Measurements from ENCODE around the gene HDAC4. TPM values are rescaled to one million over a fixed set of nuclear protein-coding genes. Genes with fewer than 3 reads are reported as not detected.

The HDAC4 gene
- total and polyA plus RNA-seq, 8 donors = 1.7 to 98.8 (median 24.5) TPM

DNA sequence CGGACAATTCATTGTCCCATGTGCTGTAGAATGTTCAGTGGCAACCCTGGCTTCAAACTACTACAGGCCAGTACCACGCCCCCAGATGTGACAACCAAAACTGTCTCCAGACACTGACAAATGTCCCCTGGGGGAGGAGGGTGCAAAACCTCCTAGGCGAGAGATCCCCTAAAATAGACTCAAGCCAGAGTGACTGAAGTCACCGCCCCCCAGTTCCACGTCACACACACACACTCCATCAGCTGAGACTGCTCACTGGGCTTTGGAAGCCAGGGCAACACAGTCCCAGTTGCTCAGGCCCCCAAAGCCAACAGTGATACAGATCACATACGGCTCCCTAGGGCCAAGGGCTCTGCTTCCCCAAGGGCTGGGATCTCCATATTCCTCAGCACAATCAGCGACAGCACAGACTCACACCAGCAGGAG lies 19.1 kb downstream of the HDAC4 start:
- peak in 1 of 2 donors; percentile 24 for DNase-seq
- WGBS, 5 donors = 75 to 90% (median 88%) methylated on average over 7 of the region's 7 CpGs
- intact Hi-C loops (cut with DNase I; ENCODE audit: low total_unique reads) = no loop called here
- Histone ChIP-seq H3K36me3 (peaks cover 0 to 19% (median 12%) of the 10 kb centered on the region in 4 donors), H3K9me3 (no peaks in the 10 kb centered on the region), H3K27ac (no peak overlapping the region), H3K27me3 (no peaks in the 10 kb centered on the region), H3K4me3 (no peak overlapping the region), H3K4me1 (peaks cover 0 to 21% (median 10%) of the 10 kb centered on the region in 4 donors)
- TF ChIP-seq, protein P1, sequence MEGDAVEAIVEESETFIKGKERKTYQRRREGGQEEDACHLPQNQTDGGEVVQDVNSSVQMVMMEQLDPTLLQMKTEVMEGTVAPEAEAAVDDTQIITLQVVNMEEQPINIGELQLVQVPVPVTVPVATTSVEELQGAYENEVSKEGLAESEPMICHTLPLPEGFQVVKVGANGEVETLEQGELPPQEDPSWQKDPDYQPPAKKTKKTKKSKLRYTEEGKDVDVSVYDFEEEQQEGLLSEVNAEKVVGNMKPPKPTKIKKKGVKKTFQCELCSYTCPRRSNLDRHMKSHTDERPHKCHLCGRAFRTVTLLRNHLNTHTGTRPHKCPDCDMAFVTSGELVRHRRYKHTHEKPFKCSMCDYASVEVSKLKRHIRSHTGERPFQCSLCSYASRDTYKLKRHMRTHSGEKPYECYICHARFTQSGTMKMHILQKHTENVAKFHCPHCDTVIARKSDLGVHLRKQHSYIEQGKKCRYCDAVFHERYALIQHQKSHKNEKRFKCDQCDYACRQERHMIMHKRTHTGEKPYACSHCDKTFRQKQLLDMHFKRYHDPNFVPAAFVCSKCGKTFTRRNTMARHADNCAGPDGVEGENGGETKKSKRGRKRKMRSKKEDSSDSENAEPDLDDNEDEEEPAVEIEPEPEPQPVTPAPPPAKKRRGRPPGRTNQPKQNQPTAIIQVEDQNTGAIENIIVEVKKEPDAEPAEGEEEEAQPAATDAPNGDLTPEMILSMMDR (IDR thresholded peaks at IDR 0.05) = no peak
- no peak for TF ChIP-seq EP300 (IDR thresholded peaks at IDR 0.05)
- TF ChIP-seq POLR2A (IDR thresholded peaks at IDR 0.05) = no peak
- TF ChIP-seq POLR2AphosphoS5 (IDR thresholded peaks at IDR 0.05) = no peak

DNA sequence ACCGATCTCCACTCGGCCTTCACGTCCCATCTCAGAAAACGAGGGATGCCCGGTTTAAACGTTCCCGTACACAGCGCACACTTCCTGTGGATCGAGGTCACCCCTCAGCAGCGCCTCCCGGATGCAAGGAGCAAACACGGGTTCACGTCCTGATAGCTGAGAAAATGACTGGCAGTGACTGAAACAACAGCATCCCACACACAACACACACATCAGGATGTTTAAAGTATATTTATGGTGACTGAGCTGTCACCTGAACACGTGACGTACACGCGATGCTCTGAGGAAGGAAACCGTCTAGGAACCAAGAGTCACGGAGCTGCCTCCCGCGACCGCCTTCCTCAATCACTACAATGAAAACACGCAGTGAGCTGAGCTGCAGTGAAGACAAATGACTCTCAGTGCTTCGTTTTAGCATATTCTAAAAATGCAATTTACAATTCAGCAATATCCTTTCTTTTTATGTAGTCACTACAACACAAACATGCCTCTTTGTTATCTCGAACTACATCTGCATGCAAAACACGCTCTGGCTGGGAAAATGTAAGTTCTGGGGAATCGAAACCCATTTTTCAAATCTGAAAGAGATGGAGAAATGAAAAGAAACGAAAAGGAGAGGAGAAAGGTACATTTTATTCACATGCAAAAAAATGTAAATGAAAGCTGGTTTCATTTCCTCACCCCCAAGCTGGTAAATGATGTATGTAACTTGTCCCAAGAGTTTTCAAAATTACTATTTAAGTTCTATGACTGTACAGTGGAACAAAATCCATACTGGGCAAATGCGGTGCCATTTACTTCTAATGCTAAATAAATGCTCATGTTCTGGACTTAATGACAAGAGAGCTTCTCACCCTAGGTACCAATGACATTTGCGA lies 19.8 kb downstream of the HDAC4 start:
- Histone ChIP-seq H3K4me3 (no peak overlapping the region), H3K27ac (no peak overlapping the region), H3K27me3 (no peaks in the 10 kb centered on the region), H3K9me3 (no peaks in the 10 kb centered on the region), H3K36me3 (peaks cover 0 to 19% (median 9%) of the 10 kb centered on the region in 4 donors), H3K4me1 (peaks cover 0 to 21% (median 10%) of the 10 kb centered on the region in 4 donors)
- peak in 1 of 2 donors; percentile 78 for DNase-seq
- TF ChIP-seq EP300 (IDR thresholded peaks at IDR 0.05) (no peak), POLR2AphosphoS5 (IDR thresholded peaks at IDR 0.05) (no peak), POLR2A (IDR thresholded peaks at IDR 0.05) (no peak)
- TF ChIP-seq, protein P1 (IDR thresholded peaks at IDR 0.05) = no peak
- 68 to 79% (median 71%) methylated on average over 30 of the region's 30 CpGs for WGBS, 5 donors
- intact Hi-C loops (cut with DNase I; ENCODE audit: low total_unique reads) = no loop called here

DNA sequence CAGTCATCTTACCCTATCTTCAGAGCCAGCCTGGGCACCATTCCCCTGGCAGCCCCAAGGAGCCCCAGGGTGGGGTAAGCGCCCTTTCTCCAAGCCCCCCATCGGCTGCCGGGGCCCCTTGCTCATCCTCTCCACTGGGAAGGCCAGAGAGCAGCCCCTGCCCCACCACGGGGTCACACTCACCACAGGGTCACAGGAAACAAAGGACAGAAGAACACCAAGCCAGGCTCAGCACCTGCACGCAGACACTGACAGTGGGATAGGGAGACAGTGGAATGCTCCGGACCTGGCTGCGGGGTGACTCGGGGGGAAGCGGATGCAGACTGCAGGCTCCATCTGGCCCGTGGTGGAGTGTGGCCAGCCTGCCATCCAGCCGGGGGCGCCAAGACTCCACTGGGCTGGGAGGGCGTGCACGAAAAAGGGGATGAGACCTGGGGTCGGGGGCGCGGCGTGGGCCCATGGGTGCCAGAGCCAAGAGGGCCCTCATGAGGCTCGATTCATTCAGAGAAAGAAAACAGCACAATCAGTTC lies 21.1 kb downstream of the HDAC4 start:
- Histone ChIP-seq H3K9me3 (no peaks in the 10 kb centered on the region), H3K36me3 (peaks cover 0 to 28% (median 17%) of the 10 kb centered on the region in 4 donors), H3K27me3 (no peaks in the 10 kb centered on the region), H3K4me3 (no peak overlapping the region), H3K27ac (peak overlapping the region in 1 of 5 donors; percentile 49), H3K4me1 (peaks cover 0 to 21% (median 10%) of the 10 kb centered on the region in 4 donors)
- TF ChIP-seq POLR2AphosphoS5 (IDR thresholded peaks at IDR 0.05) (no peak), EP300 (IDR thresholded peaks at IDR 0.05) (no peak), POLR2A (IDR thresholded peaks at IDR 0.05) (no peak)
- TF ChIP-seq, protein P1 (IDR thresholded peaks at IDR 0.05) = no peak
- WGBS, 5 donors = 89 to 95% (median 93%) methylated on average over 16 to 19 of the region's 19 CpGs
- intact Hi-C loops (cut with DNase I; ENCODE audit: low total_unique reads) = no loop called here
- no peak for DNase-seq

DNA sequence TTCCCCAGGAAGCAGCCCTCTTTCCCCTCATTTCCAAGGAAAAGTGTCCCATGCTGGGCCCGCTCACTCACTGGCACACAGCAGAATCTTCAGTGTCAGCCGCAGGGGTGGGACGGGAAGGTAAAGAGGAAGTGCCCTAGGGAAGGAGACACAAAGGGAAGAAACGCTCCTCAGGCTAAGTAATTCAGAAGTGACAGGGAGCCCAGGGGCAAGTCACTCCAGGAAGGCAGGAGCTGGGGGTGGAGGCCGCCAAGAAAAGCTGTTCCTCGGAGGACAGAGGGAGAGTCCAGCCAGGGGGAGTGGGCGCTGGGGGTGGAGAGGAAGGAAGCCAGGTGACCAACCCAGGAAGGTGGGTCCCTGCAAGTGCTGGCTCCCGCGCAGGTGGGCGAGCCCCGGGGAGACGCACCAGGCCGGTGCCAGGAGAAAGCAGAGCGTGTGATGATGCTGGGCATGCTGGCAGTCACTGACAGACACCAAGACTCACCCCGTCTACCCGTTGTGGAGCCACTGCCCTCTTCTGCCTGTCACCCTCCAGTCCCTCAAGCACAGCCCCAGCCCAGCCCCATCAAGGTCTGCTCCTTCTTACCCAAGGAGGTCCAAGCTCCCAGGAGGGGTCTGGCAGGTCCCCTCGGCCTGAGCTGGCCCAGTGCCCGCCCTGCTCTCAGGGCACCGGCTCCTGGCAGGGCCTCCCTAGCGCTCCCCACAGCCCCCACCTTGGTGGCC lies 21.7 kb downstream of the HDAC4 start:
- whole genome bisulfite sequencing, 5 donors = 84 to 92% (median 89%) methylated on average over 14 to 20 of the region's 20 CpGs
- H3K36me3 ChIP-seq = peaks cover 0 to 28% (median 17%) of the 10 kb centered on the region in 4 donors
- H3K27me3 ChIP-seq = no peaks in the 10 kb centered on the region
- TF ChIP-seq, protein P1 (IDR thresholded peaks at IDR 0.05) = no peak
- no peak for TF ChIP-seq POLR2A (IDR thresholded peaks at IDR 0.05)
- no peak for TF ChIP-seq POLR2AphosphoS5 (IDR thresholded peaks at IDR 0.05)
- TF ChIP-seq EP300 (IDR thresholded peaks at IDR 0.05) = no peak
- DNase-seq = no peak
- H3K9me3 ChIP-seq = no peaks in the 10 kb centered on the region
- peaks cover 0 to 21% (median 10%) of the 10 kb centered on the region in 4 donors for H3K4me1 ChIP-seq
- H3K4me3 ChIP-seq = no peak overlapping the region
- H3K27ac ChIP-seq = peak overlapping the region in 1 of 5 donors; percentile 49
- intact Hi-C loops (cut with DNase I; ENCODE audit: low total_unique reads) = no loop called here

Data from stomach (tissue), 9 donors.